Endometrium (tissue), 2 donors: ENCODE measurements around the gene ADARB1.
"Not testable (repeated sequence)": the region's sequence is repeated elsewhere in the genome, so short reads cannot be mapped to it uniquely, and the experiment has no call there.

Experiments used
- FAIRE-seq: peaks from 2 replicates; lab custom pipeline; 2012; peaks lifted over from hg19 to GRCh38; lab: Jason Lieb, UNC
- donor health status: control.
- donor health status: control.

Gene ADARB1

DNA sequence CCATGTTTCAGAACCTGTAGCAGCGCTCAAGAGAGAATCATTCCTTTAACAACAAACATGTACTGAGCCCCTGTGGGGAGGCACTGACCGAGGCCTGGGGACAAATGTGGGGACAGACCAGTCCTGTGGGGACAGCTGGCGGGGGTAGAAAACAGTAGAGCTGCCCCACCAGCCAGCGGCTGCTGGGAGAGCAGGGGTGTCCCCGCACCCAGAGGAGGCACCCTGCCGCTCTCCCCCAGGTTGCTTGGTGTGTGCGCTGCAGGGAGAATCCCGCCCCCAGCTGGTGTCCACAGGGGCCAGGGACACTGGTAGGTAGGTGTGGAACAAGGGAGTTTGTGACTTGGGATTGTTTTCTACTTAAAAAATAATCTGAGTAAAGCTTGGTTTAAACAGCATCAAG is 62.1 kb downstream of the ADARB1 start:
- no peak for FAIRE-seq

GRCh38 chr21:45136927-45137611 is 62.7 kb downstream of the ADARB1 start:
- FAIRE-seq, result no peak

- no peak for FAIRE-seq
Observed at GRCh38 chr21:45137612-45137937, 63.2 kb downstream of the ADARB1 start.

- FAIRE-seq, result no peak
Observed at GRCh38 chr21:45138199-45139002, 64.0 kb downstream of the ADARB1 start.

GRCh38 chr21:45139003-45139360 is 64.6 kb downstream of the ADARB1 start:
- not testable (repeated sequence) for FAIRE-seq

GRCh38 chr21:45139473-45139872 is 65.1 kb downstream of the ADARB1 start:
- no peak for FAIRE-seq

GRCh38 chr21:45140346-45140940 is 66.1 kb downstream of the ADARB1 start:
- no peak for FAIRE-seq

DNA sequence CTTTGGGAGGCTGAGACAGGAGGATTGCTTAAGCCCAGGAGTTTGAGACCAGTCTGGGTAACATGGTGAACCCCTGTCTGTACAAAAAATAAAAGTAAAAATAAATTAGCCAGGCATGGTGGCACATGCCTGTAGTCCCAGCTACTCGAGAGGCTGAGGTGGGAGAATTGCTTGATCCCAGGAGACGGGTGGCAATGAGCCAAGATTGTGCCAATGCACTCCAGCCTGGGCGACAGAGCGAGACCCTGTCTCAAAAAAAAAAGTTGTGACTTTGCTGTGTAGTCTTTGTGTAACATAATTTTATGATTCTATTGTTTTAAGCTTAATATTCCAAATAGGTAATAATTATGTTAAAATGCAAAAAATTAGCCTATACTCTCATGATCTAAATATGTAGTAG is 66.6 kb downstream of the ADARB1 start:
- FAIRE-seq, result not testable (repeated sequence)

- no peak for FAIRE-seq
Observed at GRCh38 chr21:45141507-45141906, 67.1 kb downstream of the ADARB1 start.

GRCh38 chr21:45142469-45143308 is 68.3 kb downstream of the ADARB1 start:
- FAIRE-seq, result no peak

- no peak for FAIRE-seq
Observed at GRCh38 chr21:45143855-45144254, 69.5 kb downstream of the ADARB1 start.

GRCh38 chr21:45145146-45145545 is 70.8 kb downstream of the ADARB1 start:
- no peak for FAIRE-seq

DNA sequence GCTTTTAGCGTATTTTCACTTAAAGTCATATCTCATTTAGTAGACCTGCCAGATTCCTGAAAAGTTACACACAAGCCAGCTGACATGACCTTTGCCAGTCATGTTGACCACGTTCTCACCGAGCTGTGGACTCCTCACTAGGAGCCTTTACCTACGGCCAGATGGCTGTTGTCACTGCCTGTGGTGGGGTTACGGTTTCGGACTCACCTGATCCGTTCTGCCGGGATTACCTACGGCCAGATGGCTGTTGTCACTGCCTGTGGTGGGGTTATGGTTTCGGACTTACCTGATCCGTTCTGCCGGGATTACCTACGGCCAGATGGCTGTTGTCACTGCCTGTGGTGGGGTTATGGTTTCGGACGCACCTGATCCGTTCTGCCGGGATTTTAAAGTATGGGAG is 71.5 kb downstream of the ADARB1 start:
- not testable (repeated sequence) for FAIRE-seq

- no peak for FAIRE-seq
Observed at GRCh38 chr21:45146306-45146705, 71.9 kb downstream of the ADARB1 start.

DNA sequence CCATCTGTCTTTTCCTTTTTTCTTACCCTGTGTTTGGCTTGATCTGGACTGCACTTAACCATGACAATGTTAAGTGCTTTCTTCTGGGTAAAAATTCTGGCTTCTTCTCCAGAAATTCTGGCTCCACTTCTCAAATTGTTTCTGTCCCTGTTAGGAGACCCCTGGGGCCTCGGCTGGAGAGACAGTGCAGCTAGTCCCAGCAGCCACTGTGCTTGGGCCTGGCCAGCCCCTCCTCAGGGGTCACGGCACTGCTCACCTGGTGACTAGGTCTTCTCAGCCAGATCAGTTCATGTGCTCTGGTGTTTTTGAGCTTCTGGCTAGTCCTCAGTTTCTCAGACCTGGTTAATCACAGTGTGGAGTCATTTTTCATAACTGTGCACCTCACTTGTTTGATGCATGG is 72.4 kb downstream of the ADARB1 start:
- no peak for FAIRE-seq

- FAIRE-seq, result no peak
Observed at GRCh38 chr21:45147473-45148315, 73.3 kb downstream of the ADARB1 start.

- no peak for FAIRE-seq
Observed at GRCh38 chr21:45148316-45148990, 74.1 kb downstream of the ADARB1 start.

DNA sequence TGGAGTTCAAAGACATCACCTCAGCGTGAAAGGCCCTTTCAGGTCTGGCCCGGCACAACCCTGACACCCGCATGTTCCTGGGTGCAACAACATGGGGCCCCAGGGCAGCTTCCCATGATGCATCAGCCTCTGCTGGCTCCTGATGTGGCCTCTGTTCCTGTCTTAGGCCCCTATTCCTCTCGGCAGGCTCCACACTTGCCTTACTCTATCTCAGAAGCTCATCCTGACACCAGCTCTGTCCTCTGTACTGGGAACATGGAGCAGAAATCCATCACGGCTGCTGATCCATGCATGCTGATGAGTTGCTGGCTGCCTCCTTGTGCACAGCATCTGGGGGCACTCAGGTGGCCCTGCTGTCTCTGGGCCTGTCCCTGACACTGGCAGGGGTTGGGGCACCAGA is 74.6 kb downstream of the ADARB1 start:
- no peak for FAIRE-seq

DNA sequence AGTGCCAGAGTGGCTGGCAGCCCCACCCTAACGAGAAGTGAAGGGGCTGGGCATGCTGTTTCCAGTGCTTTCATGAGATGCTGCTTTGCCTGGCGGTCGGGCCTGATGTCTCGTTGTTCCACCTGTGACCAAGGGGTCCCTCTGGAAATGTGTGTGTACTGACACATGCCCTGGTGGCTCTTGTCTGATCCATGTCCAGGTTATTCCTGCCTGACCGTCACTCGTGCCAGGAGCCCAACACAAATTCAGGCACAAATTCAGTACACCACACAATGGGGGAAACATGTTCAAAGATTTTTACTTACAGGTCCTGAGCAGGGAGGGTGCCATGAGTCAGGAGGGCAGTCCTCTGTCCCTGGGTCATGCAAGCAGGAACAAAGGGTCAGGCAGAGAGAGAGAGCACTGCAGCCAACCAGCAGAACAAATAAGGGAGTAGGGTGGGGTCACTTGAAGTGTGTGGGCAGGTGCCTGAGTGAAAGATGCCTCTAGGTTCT is 76.3 kb downstream of the ADARB1 start:
- no peak for FAIRE-seq

- no peak for FAIRE-seq
Observed at GRCh38 chr21:45151445-45152160, 77.2 kb downstream of the ADARB1 start.
